HT1080 (cell line): ENCODE data around the gene TPPP3. TPM values are rescaled to one million over a fixed set of nuclear protein-coding genes. Genes with fewer than 3 reads are reported as not detected.
"Not testable (repeated sequence)": the region's sequence is repeated elsewhere in the genome, so short reads cannot be mapped to it uniquely, and the experiment has no call there.

Experiments used
- DNase-seq: peaks from one replicate; pipeline ENCODE4 v3.0.0-alpha.2; 2015; ENCODE audit warnings: low read depth
- total RNA-seq: library from RNA; depleted of rRNA; stranded (reverse); fragments of >200 nt; shearing (Covaris generic); gene quantifications from 2 replicates; pipeline ENCODE4 v1.2.3, GENCODE V29; 2014

The TPPP3 gene
- total RNA-seq, 1 experiment from 2014 or later = not detected

DNA sequence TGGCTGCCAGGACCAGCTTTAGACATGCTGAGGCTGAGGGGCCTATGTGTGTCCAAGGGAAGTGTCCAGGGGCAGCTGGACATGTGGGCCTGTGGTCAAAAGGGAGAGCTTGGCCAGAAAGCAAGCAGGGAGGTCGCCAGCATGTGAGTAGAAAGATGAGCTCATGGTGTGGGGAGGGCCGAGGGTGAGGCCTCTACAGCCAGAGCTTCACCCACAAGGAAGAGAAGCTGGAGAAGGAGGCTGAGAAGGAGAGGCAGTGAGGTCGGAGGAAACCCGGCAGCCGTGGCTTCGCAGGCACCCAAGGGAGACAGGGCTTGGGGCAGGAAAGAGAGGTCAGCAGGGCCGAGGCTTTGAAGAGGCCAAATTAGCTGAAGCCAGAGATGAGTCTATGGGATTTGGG, 33.7 kb upstream of the TPPP3 start:
- DNase-seq = no peak

DNA sequence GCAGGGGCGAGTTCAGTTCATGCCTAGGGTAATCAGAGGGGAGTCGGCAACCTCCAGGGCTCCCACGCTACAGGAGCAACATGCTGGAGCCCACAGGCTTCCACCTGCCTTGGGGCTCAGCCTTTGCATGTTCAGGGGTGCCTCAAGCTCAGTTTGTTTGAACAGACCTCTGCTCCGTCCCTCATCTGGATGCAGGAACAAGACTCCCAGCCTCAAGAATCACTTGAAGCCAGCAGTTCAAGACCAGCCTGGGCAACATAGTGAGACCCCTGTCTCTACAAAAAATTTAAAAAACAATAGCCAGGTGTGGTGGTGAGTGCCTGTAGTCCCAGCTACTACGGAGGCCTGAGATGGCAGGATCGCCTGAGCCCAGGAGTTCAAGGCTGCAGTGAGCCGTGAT, 32.7 kb upstream of the TPPP3 start:
- no peak for DNase-seq

GRCh38 chr16:67425580-67425979, 32.3 kb upstream of the TPPP3 start:
- no peak for DNase-seq

- no peak for DNase-seq
These were observed 31.8 kb upstream of the TPPP3 start for GRCh38 chr16:67425061-67425460.

DNA sequence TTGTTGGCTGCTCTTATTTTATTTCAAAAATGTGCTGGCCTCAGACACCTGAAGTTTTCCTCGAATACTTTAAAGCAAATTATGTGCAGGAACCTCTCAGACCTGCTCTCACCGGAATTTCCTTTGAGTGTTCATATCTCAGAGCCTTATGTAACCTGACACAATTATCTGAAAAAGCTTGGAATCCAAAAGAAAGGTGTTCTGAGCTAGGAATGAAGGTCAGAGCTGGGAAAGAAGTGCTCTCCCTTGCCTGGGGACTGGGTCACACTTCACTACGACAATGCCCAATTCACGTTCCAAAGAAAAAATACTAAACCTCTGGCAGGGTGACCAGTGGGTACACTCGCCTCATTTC, 30.9 kb upstream of the TPPP3 start:
- no peak for DNase-seq

DNA sequence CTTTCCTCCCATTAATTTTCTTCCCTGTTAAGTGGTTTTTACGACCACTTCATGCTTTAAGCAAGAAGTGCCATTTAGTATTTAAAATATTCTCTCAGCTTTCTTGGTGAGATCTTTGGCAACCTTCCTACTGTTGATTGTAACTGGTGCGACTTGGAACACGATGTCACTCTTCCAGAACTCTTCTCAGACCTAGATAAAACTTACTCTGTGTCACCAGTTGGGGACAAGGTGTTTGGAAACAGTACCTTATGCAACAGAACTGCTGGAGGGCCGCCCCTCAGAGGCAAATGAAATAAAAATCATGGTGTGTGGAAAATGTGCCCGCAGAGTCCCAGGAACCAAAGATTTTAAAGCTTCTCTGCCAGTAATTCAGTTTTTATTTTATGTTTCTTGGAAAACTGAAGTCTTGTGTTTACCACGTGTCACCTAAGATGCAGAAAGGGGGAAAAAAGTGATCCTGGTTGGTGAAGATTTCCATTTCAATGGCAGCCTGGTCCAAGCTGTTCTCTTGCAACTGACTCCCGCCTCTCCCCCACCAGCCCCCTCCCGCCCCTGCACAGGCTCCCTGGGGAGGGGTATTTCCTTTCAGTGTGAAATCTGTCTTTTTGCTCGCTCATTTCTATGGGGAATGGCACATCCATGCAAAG, 30.4 kb upstream of the TPPP3 start:
- no peak for DNase-seq

DNA sequence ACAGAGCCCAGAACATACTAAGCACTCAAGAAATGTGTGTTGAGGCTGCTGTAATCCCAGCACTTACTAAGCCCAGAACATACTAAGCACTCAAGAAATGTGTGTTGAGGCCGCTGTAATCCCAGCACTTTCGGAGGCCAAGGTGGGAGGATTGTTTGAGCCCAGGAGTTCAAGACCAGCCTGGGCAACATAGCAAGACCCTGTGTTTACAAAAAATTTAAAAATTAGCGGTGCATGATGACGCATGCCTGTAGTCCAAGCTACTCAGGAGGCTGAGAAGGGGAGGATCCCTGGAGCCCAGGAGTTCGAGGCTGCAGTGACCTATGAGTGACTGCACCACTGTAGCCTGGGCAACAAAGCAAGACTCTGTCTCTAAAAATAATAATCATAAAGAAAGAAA, 29.7 kb upstream of the TPPP3 start:
- no peak for DNase-seq

DNA sequence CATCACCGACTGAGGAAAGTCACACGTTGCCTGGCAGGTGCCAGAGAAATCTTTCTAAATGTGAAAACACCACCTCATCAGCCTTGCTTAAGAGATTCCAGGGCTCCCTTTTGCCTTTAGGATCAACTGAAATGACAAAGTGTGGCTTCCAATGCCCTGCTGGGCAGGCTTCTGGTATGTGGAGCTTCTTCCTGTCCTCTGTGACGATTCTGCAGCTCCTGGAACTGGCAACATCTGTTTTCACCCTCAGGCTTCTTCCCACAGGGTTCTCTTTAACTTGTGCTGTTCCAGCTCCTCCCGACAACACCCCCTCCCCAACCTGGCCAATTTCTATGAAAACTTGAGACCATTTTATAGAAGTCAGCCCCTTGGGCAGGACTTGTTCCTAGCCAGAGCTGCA, 27.7 kb upstream of the TPPP3 start:
- no peak for DNase-seq

GRCh38 chr16:67419931-67420330, 26.6 kb upstream of the TPPP3 start:
- DNase-seq = no peak

DNA sequence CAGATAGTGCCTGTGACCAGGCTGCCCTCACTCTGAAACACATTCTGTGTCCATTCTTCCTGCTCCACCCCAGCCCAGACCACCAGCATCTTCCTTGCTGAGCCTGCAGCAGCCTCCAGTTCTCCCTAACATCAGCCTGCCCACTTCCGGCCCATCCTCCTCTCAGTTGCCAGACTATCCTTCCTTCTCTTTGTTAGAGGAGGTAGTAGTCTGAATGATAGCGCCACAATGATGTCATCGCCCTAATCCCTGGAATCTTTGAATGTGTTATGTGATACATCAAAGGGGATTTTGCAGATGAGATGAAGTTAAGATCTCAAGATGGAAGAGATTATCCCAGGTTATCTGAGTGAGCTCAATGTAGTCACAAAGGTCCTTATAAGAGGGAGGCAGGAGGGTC, 26.2 kb upstream of the TPPP3 start:
- peak; percentile 59 for DNase-seq

GRCh38 chr16:67417333-67418061, 24.2 kb upstream of the TPPP3 start:
- no peak for DNase-seq

DNA sequence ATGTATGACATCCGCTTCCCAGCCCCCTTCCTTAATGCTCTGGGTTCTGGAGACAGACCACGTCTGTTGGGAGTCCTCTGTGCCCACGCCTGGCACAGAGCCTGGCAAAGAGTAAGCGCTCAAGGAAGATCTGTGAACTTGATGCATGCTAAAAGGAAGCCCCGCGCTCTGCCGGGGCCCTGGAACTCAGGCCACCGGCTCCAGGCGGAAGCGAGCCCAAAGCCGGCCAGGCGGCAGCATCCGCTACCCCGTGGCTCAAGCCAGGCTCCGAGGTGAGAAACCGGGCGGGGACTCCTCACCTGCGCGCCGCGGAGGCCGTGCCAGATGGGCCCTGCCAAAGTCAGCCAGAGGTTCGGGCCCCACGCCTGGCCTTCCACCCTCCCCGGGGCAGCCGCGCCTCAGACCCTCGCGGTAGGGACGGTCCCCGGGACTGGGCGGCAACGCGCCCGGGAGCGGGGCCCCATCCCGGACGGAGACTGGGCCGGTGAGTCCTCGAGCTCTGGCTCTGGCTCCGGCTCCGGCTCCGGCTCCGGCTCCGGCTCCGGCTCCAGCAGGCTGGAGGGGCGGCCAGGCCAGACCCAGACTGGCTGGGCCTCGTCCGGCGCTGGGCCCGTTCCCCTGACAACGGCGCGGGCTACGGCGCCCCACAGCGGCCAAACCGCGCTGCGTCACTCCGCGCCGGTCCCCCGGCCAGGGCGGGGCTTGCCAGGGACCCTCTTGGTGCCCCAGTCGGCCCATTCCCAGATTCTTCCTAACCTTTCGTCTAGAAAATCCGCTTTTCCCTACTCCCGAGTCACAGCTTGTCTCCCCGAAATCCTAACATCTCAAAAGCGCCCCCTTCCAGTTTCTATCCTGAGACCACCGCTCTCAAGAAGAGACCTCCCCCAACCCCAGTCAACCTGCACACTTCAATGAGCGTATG, 22.8 kb upstream of the TPPP3 start, which contains the start of gene ZDHHC1:
TSS of gene ZDHHC1 (minus strand) at position 606 of the 922 bp plus-strand sequence. CDS start 8,702 bp downstream, outside the sequence.
- peak; percentile 57 for DNase-seq

GRCh38 chr16:67415421-67415820, 22.1 kb upstream of the TPPP3 start:
- not testable (repeated sequence) for DNase-seq

DNA sequence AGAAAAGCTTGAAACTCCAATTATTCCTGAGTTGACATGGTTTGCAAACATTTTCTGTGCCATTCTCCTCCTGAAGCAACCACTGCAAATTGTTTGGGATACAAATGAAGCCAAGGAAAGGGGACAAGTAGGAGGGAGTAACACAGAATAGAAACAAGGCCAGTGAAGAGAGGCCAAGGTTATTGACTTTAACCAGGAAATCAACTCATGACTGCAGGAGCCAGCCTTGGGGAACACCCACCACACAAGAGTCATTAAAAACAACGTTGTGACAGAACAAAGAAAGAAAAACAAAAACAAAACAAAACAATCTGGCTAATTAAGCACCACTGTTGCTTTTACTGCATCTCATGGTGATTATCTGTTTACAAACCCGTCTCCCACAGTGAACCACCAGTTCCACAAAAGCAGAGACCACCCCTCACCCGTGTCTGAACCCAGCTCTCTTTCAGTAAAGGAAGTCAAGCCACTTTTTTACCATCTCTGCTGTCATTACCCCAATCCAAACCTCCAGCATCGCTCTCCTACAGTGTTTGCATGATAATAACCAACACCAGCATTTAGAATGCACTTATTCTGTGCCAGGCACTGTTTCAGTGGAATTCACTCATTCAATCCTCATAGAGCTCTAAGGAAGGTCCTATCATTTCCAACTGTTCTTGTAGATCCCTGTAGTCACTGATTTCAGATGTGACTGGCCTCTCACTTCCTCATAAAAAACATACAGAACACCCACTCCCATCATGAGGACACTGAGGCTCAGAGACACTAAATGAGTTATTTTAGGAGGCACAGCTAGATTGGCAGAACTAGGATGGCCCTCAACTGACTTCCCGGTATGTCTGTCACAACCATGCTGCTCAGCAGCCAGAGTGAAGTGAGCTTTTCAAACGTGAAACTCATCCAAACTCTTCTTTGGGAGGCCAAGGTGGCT, 20.9 kb upstream of the TPPP3 start:
- DNase-seq = no peak

- no peak for DNase-seq
These were observed 19.0 kb upstream of the TPPP3 start for GRCh38 chr16:67412294-67412693.

DNA sequence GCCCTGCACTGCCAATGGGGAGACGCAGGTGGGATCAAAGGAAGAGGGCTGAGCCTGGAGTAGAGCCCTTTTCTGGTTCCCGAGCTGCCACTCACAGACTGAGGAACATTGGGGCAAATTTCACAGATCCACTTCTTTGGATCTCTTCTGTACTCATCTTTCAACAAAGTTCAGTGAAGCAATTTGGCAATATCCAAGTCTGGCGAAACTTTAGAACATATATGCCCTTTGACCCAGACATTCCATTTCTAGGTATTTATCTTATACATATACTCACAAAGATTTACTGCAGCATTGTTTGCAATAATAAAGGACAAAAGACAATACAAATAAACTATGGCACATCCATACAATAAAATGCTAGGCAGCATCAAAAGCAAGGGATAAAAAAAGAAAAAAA, 18.0 kb upstream of the TPPP3 start:
- DNase-seq = no peak

- no peak for DNase-seq
These were observed 16.3 kb upstream of the TPPP3 start for GRCh38 chr16:67409631-67410030.

- DNase-seq = no peak
These were observed 14.6 kb upstream of the TPPP3 start for GRCh38 chr16:67407788-67408452.

DNA sequence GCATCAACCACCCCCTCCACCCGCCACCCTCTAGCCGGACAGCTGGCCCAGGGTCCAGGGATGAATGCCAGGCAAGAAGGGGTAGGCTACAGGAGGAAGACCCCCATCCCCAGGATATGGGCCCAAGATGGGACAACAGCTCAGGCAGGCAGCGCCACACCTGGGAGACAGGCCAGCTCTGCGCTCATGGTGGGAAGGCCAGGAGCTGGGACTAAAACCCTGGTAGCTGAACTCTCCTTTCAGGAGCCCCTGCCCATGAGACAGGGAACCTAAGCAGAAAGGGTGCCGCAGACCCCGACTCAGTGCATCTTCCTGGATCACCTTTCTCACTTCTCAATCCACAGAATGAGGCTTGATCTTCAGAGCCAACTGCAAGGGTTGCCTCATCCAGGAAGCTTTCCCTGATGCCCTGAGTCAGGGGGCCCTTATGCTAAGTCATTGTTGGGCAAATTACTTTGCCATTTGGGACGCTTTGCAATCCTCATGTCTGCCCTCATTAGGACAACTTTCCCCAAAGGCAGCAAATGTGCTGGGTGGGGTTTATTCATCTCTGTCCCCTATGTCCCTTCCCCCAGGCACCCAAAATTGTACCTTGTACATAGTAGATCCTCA, 14.0 kb upstream of the TPPP3 start:
- DNase-seq = no peak
